Naive thymus-derived CD4-positive, alpha-beta T cell (primary cell): ENCODE results near the gene TUBA1C. TPM values are rescaled to one million over a fixed set of nuclear protein-coding genes. Genes with fewer than 3 reads are reported as not detected.
"Not testable (repeated sequence)": the region's sequence is repeated elsewhere in the genome, so short reads cannot be mapped to it uniquely, and the experiment has no call there.

ENCODE experiments used
- ATAC-seq: fragments of 150-1000 bp; cut with Tn5 transposase; 2 replicates; pipeline ENCODE4 v1.10.0; 2021; ENCODE audit warnings: mild to moderate bottlenecking, moderate library complexity
- CTCF ChIA-PET: fragments of 350-600 bp; sonication (Branson Sonifier 250); formaldehyde crosslinking; loops from one replicate; lab custom pipeline; 2021; ENCODE audit warnings: antibody characterized with exemption; lab: Charles Lee
- POLR2A ChIA-PET: fragments of 350-600 bp; sonication (Branson Sonifier 250); formaldehyde crosslinking; loops from one replicate; lab custom pipeline; 2021; ENCODE audit warnings: antibody characterized with exemption, inconsistent platforms; lab: Charles Lee
- DNase-seq, 9 donors: peaks; one replicate each; pipeline versions ENCODE4 v3.0.0 to v3.0.0-alpha.2; 2020 to 2022; ENCODE audit warnings: mixed read lengths in 1 of 9
- H3K27ac ChIP-seq: one replicate; pipeline ENCODE4 v1.7.0; 2013; ENCODE audit warnings: mild to moderate bottlenecking, low read depth, low read length, moderate library complexity
- H3K27me3 ChIP-seq, 2 donors: one replicate each; pipeline ENCODE4 v1.7.0; 2013; ENCODE audit warnings: low read length in 2 of 2, mild to moderate bottlenecking in 2 of 2, moderate library complexity in 2 of 2; ENCODE audit not compliant: control insufficient read depth in 2 of 2, insufficient read depth in 2 of 2
- H3K36me3 ChIP-seq, 3 experiments: 1 replicate in 2 of 3; 2 replicates in 1 of 3; pipeline ENCODE4 v1.7.0; 2013; ENCODE audit warnings: low read length in 3 of 3, mild to moderate bottlenecking in 3 of 3, moderate library complexity in 1 of 3; ENCODE audit not compliant: insufficient read depth in 3 of 3, control insufficient read depth in 2 of 3
- H3K4me1 ChIP-seq, 2 donors: one replicate each; pipeline ENCODE4 v1.7.0; 2013; ENCODE audit warnings: low read length in 2 of 2, mild to moderate bottlenecking in 2 of 2, moderate library complexity in 1 of 2; ENCODE audit not compliant: control insufficient read depth in 2 of 2, insufficient read depth in 2 of 2
- H3K4me3 ChIP-seq: 2 replicates; pipeline ENCODE4 v1.7.0; 2013; ENCODE audit warnings: mild to moderate bottlenecking, low read length
- H3K9me3 ChIP-seq, 3 experiments: 1 replicate in 2 of 3; 2 replicates in 1 of 3; pipeline ENCODE4 v1.7.0; 2013; ENCODE audit warnings: low read length in 3 of 3; ENCODE audit not compliant: control insufficient read depth in 2 of 3
- H3K27ac Mint-ChIP-seq, 9 donors: one replicate each; pipeline ENCODE4 v1.8.0; 2020 to 2022; ENCODE audit warnings: mixed read lengths in 9 of 9, mild to moderate bottlenecking in 8 of 9, moderate library complexity in 5 of 9, inconsistent platforms in 2 of 9
- H3K27me3 Mint-ChIP-seq, 5 donors: one replicate each; pipeline ENCODE4 v1.8.0; 2021 to 2022; ENCODE audit warnings: mixed read lengths in 5 of 5, mild to moderate bottlenecking in 1 of 5
- H3K36me3 Mint-ChIP-seq, 5 donors: one replicate each; pipeline ENCODE4 v1.8.0; 2020 to 2022; ENCODE audit warnings: mixed read lengths in 5 of 5, mild to moderate bottlenecking in 3 of 5, inconsistent platforms in 1 of 5
- H3K4me1 Mint-ChIP-seq, 7 donors: one replicate each; pipeline ENCODE4 v1.8.0; 2020 to 2022; ENCODE audit warnings: mixed read lengths in 7 of 7, mild to moderate bottlenecking in 3 of 7, inconsistent platforms in 1 of 7
- H3K4me3 Mint-ChIP-seq, 10 donors: one replicate each; pipeline ENCODE4 v1.8.0; 2020 to 2022; ENCODE audit warnings: mild to moderate bottlenecking in 10 of 10, mixed read lengths in 10 of 10, moderate library complexity in 6 of 10, inconsistent platforms in 2 of 10
- H3K9me3 Mint-ChIP-seq, 11 donors: one replicate each; pipeline ENCODE4 v1.8.0; 2020 to 2022; ENCODE audit warnings: mixed read lengths in 11 of 11, mild to moderate bottlenecking in 4 of 11, inconsistent platforms in 1 of 11, moderate library complexity in 1 of 11
- intact Hi-C, 2 donors: fragments of 100-400 bp; cut with micrococcal nuclease; formaldehyde crosslinking; loops; one replicate each; pipeline ENCODE4 v1.15.1; 2023
- polyA plus RNA-seq, 2 donors: library from polyadenylated mRNA; unstranded; fragments of 300-500 nt; fragmentation: Illumina TruSeq; gene quantifications; one replicate each; pipeline ENCODE4 v1.2.3, GENCODE V29; 2021
- total RNA-seq, 6 experiments: library from RNA in 5 of 6; stranded (reverse) in 5 of 6; gene quantifications; 1 replicate in 5 of 6; 2 replicates in 1 of 6; pipeline ENCODE4 v1.2.3 and lab custom pipeline; 2021 to 2026

Gene TUBA1C
- total and polyA plus RNA-seq, 7 experiments from 2014 or later, result 17.9 to 195 (median 23.1) TPM

DNA sequence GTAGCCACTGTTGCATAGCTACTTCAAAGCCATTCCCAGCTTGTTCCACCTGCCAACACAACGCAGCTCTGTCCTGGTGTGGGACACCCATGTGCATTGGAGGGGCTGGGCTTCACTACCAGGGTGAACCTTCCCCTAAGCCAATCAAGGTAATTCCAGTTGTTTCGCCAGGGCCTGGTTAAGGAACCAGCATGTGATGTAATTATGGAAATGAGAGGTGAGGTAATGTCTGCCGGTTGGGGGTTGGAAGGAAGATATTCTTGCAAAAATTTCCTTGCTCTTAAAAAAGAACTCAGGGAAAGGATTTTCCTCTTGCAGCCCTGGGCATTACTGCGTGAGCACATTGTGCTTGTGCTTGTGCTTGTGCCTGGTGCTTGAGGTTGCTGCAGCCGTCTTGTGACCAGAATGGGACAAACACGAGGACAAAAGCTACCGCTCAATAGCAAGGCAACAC, 14.9 kb downstream of the TUBA1C start:
- intact Hi-C loops, result no loop called here

DNA sequence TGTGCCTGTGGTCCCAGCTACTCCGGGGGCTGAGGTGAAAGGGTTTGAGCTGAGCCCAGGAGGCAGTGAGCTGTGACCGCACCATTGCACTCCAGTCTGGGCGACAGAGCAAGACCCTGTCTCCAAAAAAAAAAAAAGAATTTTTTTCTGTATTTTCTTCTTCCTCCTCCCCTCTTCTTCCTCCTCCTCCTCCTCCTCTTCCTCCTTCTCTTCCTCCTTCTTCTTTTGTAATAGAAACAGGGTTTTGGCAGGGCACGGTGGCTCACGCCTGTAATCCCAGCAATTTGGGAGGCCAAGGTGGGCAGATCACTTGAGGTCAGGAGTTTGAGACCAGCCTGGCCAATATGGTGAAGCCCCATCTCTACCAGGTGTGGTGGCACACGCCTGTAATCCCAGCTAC, 15.7 kb downstream of the TUBA1C start:
- H3K4me1 ChIP-seq, H3K9me3 Mint-ChIP-seq, H3K27ac ChIP-seq, H3K27ac Mint-ChIP-seq, H3K4me1 Mint-ChIP-seq, H3K4me3 ChIP-seq, H3K9me3 ChIP-seq, H3K27me3 ChIP-seq, DNase-seq, ATAC-seq, H3K4me3 Mint-ChIP-seq, H3K36me3 ChIP-seq, H3K36me3 Mint-ChIP-seq, intact Hi-C loops: not testable (repeated sequence)
- peaks cover 5 to 28% (median 12%) of the 10 kb centered on the region in 5 donors for H3K27me3 Mint-ChIP-seq
- POLR2A ChIA-PET, result interaction anchor here (0.6 kb wide), 1 partner anchor 222 kb away, joined by 3 read pairs; no protein-coding TSS in a partner anchor
- CTCF ChIA-PET, result interaction anchor here (0.5 to 0.8 kb wide), 3 partner anchors 9 to 1000 kb away, joined by 3 read pairs; no protein-coding TSS in a partner anchor

More for the DNA sequence above, 14.9 kb downstream of the TUBA1C start:
- no peaks in the 10 kb centered on the region for H3K4me1 Mint-ChIP-seq
- H3K36me3 ChIP-seq, result no peaks in the 10 kb centered on the region
- H3K27me3 ChIP-seq, result no peaks in the 10 kb centered on the region
- peaks cover 5 to 26% (median 10%) of the 10 kb centered on the region in 5 donors for H3K27me3 Mint-ChIP-seq
- CTCF ChIA-PET, result interaction anchor here (0.5 to 0.7 kb wide), 3 partner anchors 9 to 1000 kb away, joined by 3 read pairs; no protein-coding TSS in a partner anchor
- no peak overlapping the region for H3K27ac ChIP-seq
- DNase-seq, result no peak
- H3K36me3 Mint-ChIP-seq, result no peaks in the 10 kb centered on the region
- H3K9me3 ChIP-seq, result no peaks in the 10 kb centered on the region
- H3K27ac Mint-ChIP-seq, result no peak overlapping the region
- POLR2A ChIA-PET, result interaction anchor here (0.6 kb wide), 1 partner anchor 222 kb away, joined by 3 read pairs; no protein-coding TSS in a partner anchor
- no peak for ATAC-seq
- H3K4me3 Mint-ChIP-seq, result no peak overlapping the region
- no peaks in the 10 kb centered on the region for H3K4me1 ChIP-seq
- H3K9me3 Mint-ChIP-seq, result no peaks in the 10 kb centered on the region
- H3K4me3 ChIP-seq, result no peak overlapping the region

DNA sequence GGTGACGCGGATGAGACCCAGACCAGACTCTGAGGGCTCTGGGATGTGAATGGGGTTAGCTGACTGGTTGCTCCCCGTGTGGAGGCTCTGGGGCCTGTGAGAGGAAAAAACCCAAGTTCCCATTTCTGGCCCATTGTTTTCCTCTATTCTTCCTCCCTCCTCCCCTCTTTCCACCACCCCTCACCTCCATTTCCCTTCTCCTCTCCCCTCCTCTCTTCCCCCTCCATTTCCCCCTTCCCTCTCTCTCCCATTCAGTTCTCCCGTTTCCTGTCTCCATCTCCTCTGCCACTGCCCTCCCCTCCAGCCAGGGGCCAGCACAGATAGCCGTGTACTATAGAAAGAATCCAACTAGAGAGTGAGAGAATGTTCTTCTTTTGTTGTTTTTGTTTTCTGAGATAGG, 17.4 kb downstream of the TUBA1C start:
- Histone ChIP-seq H3K27me3 (no peaks in the 10 kb centered on the region), H3K36me3 (no peaks in the 10 kb centered on the region), H3K27ac (no peak overlapping the region), H3K4me3 (no peak overlapping the region), H3K4me1 (no peaks in the 10 kb centered on the region), H3K9me3 (no peaks in the 10 kb centered on the region)
- H3K4me1 Mint-ChIP-seq, result peaks cover 0 to 1% (median 0%) of the 10 kb centered on the region in 7 donors
- H3K36me3 Mint-ChIP-seq, result no peaks in the 10 kb centered on the region
- CTCF ChIA-PET, result interaction anchor here (0.8 kb wide), 1 partner anchor 9 kb away, joined by 3 read pairs; no protein-coding TSS in a partner anchor
- H3K4me3 Mint-ChIP-seq, result no peak overlapping the region
- DNase-seq (no peak), ATAC-seq (no peak)
- intact Hi-C loops, result no loop called here
- H3K27ac Mint-ChIP-seq, result peak overlapping the region in 1 of 9 donors; percentile 42
- POLR2A ChIA-PET, result interaction anchor here (0.6 kb wide), 1 partner anchor 291 kb away, joined by 3 read pairs; no protein-coding TSS in a partner anchor
- H3K27me3 Mint-ChIP-seq, result peaks cover 14 to 37% (median 19%) of the 10 kb centered on the region in 5 donors
- no peaks in the 10 kb centered on the region for H3K9me3 Mint-ChIP-seq

GRCh38 chr12:49282740-49283375, 18.0 kb downstream of the TUBA1C start:
- peaks cover 20 to 43% (median 24%) of the 10 kb centered on the region in 5 donors for H3K27me3 Mint-ChIP-seq
- H3K9me3 Mint-ChIP-seq, H3K27me3 ChIP-seq, H3K4me3 ChIP-seq, H3K36me3 ChIP-seq, H3K36me3 Mint-ChIP-seq, ATAC-seq, H3K9me3 ChIP-seq, CTCF ChIA-PET, H3K4me3 Mint-ChIP-seq, H3K4me1 Mint-ChIP-seq, intact Hi-C loops, DNase-seq, H3K4me1 ChIP-seq, H3K27ac ChIP-seq, H3K27ac Mint-ChIP-seq: not testable (repeated sequence)
- POLR2A ChIA-PET, result interaction anchor here (0.6 kb wide), 1 partner anchor 291 kb away, joined by 3 read pairs; no protein-coding TSS in a partner anchor

- ChIA-PET POLR2A (no interaction called here), CTCF (interaction anchor here (1.2 kb wide), 3 partner anchors 10 to 230 kb away, joined by 3 to 4 read pairs (median 3); no protein-coding TSS in a partner anchor)
- H3K27ac Mint-ChIP-seq, result no peak overlapping the region
- intact Hi-C loops, result no loop called here
- no peak for ATAC-seq
- H3K36me3 ChIP-seq, result no peaks in the 10 kb centered on the region
- no peaks in the 10 kb centered on the region for H3K27me3 ChIP-seq
- no peaks in the 10 kb centered on the region for H3K4me1 ChIP-seq
- H3K4me3 Mint-ChIP-seq, result no peak overlapping the region
- no peaks in the 10 kb centered on the region for H3K9me3 Mint-ChIP-seq
- no peaks in the 10 kb centered on the region for H3K9me3 ChIP-seq
- peaks cover 28 to 49% (median 32%) of the 10 kb centered on the region in 5 donors for H3K27me3 Mint-ChIP-seq
- no peak overlapping the region for H3K27ac ChIP-seq
- H3K4me3 ChIP-seq, result no peak overlapping the region
- no peak for DNase-seq
- H3K36me3 Mint-ChIP-seq, result no peaks in the 10 kb centered on the region
- peaks cover 0 to 1% (median 0%) of the 10 kb centered on the region in 7 donors for H3K4me1 Mint-ChIP-seq
Observed at GRCh38 chr12:49283541-49284429, 18.9 kb downstream of the TUBA1C start.

GRCh38 chr12:49284672-49285071, 19.8 kb downstream of the TUBA1C start:
- Mint-ChIP-seq H3K27ac (no peak overlapping the region), H3K4me3 (no peak overlapping the region), H3K36me3 (no peaks in the 10 kb centered on the region), H3K4me1 (peaks cover 0 to 1% (median 0%) of the 10 kb centered on the region in 7 donors), H3K27me3 (peaks cover 27 to 44% (median 32%) of the 10 kb centered on the region in 5 donors), H3K9me3 (no peaks in the 10 kb centered on the region)
- no peaks in the 10 kb centered on the region for H3K36me3 ChIP-seq
- H3K4me1 ChIP-seq, result no peaks in the 10 kb centered on the region
- H3K9me3 ChIP-seq, result no peaks in the 10 kb centered on the region
- no peak overlapping the region for H3K27ac ChIP-seq
- intact Hi-C loops, result no loop called here
- POLR2A ChIA-PET, result no interaction called here
- H3K27me3 ChIP-seq, result no peaks in the 10 kb centered on the region
- ATAC-seq (no peak), DNase-seq (no peak)
- CTCF ChIA-PET, result interaction anchor here (1.2 kb wide), 3 partner anchors 10 to 229 kb away, joined by 3 to 4 read pairs (median 3); no protein-coding TSS in a partner anchor
- H3K4me3 ChIP-seq, result no peak overlapping the region
